Smooth muscle cell (in vitro differentiated cells): ENCODE measurements around the gene DBX1. TPM values are rescaled to one million over a fixed set of nuclear protein-coding genes. Genes with fewer than 3 reads are reported as not detected.

Experiments used
- DNase-seq: peaks from one replicate; lab custom pipeline; 2025; ENCODE audit not compliant: unreplicated experiment; lab: John Stamatoyannopoulos, UW
- H2AFZ ChIP-seq: fragments of 200-600 bp; sonication (generic); 2 replicates; pipeline ENCODE4 v1.6.0; 2016; ENCODE audit warnings: antibody characterized with exemption, low read depth, mild to moderate bottlenecking
- H3F3A ChIP-seq: fragments of 200-600 bp; sonication (generic); 2 replicates; pipeline ENCODE4 v1.6.0; 2017; ENCODE audit warnings: antibody characterized with exemption, low read depth
- H3K27ac ChIP-seq: fragments of 200-600 bp; sonication (generic); 2 replicates; pipeline ENCODE4 v1.5.1; 2016; ENCODE audit warnings: low read depth, mild to moderate bottlenecking
- H3K27me3 ChIP-seq: fragments of 200-600 bp; sonication (generic); 2 replicates; pipeline ENCODE4 v1.6.1; 2016; ENCODE audit warnings: low read depth, mild to moderate bottlenecking
- H3K36me3 ChIP-seq: fragments of 200-600 bp; sonication (generic); 2 replicates; pipeline ENCODE4 v1.5.1; 2016; ENCODE audit warnings: low read depth
- H3K4me1 ChIP-seq: fragments of 200-600 bp; sonication (generic); 2 replicates; pipeline ENCODE4 v1.5.1; 2016; ENCODE audit warnings: low read depth
- H3K4me2 ChIP-seq: fragments of 200-600 bp; sonication (generic); 2 replicates; pipeline ENCODE4 v1.6.0; 2016; ENCODE audit warnings: mild to moderate bottlenecking
- H3K4me3 ChIP-seq: fragments of 200-600 bp; sonication (generic); 2 replicates; pipeline ENCODE4 v1.5.1; 2016; ENCODE audit warnings: mild to moderate bottlenecking
- H3K79me2 ChIP-seq: fragments of 200-600 bp; sonication (generic); 2 replicates; pipeline ENCODE4 v1.6.0; 2016; ENCODE audit warnings: low read depth, mild to moderate bottlenecking
- H3K9ac ChIP-seq: fragments of 200-600 bp; sonication (generic); 2 replicates; pipeline ENCODE4 v1.6.0; 2016; ENCODE audit warnings: low read depth
- H3K9me3 ChIP-seq: fragments of 200-600 bp; sonication (generic); replicated peaks from 2 replicates; pipeline ENCODE4 v1.5.1; 2016; ENCODE audit warnings: low read depth
- H4K20me1 ChIP-seq: fragments of 200-600 bp; sonication (generic); 2 replicates; pipeline ENCODE4 v1.6.0; 2016; ENCODE audit warnings: low read depth
- WGBS: methylation state at CpG from one replicate; pipeline ENCODE4 v1.1.7; 2016; ENCODE audit warnings: low lambda C conversion rate; 5-methylcytosine and 5-hydroxymethylcytosine counted together
- polyA plus RNA-seq: library from polyadenylated mRNA; unstranded; fragments of >200 nt; fragmentation: Nextera tagmentation; extraction: Ambion mirVana; gene quantifications from 2 replicates; pipeline ENCODE4 v1.2.1, GENCODE V29; 2016
- total RNA-seq: library from RNA; depleted of rRNA; stranded (reverse); fragments of >200 nt; gene quantifications from 2 replicates; pipeline ENCODE4 v1.2.3, GENCODE V29; 2014
- TF ChIP-seq, protein P1 (sequence below): fragments of 200-600 bp; sonication (generic); IDR thresholded peaks from 2 replicates; pipeline ENCODE4 v1.5.1; 2017; ENCODE audit warnings: borderline replicate concordance, mild to moderate bottlenecking, antibody characterized with exemption; ENCODE audit not compliant: insufficient read depth, poor library complexity, severe bottlenecking

DBX1 gene
- total and polyA plus RNA-seq, 2 experiments from 2014 or later, result not detected

DNA sequence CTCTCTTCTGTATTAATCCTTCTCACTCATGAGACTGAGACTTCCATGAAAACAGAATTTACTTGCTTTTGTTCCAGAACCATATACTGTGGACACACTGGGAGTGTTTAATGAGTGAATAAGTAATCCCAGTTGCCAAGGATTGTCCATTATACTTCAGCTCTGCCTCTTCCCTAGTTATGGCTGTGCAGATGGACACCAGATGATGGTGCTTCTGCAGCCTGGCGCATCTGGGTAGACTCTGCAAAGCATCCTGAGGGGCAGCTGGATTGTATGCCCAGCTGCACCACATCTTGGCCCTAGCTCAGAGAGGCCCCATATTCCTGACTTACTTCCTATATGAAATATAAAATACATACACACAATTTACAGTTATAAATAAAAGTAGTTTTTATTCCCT, 43.5 kb downstream of the DBX1 start:
- H4K20me1 ChIP-seq, result no peaks in the 10 kb centered on the region
- H3K36me3 ChIP-seq, result no peaks in the 10 kb centered on the region
- no peak overlapping the region for H3K27ac ChIP-seq
- H3K4me3 ChIP-seq, result no peak overlapping the region
- 0% methylated on average over 1 of the region's 1 CpG for WGBS
- no peak overlapping the region for H3K4me2 ChIP-seq
- TF ChIP-seq, protein P1, sequence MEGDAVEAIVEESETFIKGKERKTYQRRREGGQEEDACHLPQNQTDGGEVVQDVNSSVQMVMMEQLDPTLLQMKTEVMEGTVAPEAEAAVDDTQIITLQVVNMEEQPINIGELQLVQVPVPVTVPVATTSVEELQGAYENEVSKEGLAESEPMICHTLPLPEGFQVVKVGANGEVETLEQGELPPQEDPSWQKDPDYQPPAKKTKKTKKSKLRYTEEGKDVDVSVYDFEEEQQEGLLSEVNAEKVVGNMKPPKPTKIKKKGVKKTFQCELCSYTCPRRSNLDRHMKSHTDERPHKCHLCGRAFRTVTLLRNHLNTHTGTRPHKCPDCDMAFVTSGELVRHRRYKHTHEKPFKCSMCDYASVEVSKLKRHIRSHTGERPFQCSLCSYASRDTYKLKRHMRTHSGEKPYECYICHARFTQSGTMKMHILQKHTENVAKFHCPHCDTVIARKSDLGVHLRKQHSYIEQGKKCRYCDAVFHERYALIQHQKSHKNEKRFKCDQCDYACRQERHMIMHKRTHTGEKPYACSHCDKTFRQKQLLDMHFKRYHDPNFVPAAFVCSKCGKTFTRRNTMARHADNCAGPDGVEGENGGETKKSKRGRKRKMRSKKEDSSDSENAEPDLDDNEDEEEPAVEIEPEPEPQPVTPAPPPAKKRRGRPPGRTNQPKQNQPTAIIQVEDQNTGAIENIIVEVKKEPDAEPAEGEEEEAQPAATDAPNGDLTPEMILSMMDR, result no peak
- H3K27me3 ChIP-seq, result no peaks in the 10 kb centered on the region
- no peak for DNase-seq
- H3K79me2 ChIP-seq, result peaks cover 7% of the 10 kb centered on the region
- peaks cover 2% of the 10 kb centered on the region for H3K4me1 ChIP-seq
- no peak overlapping the region for H2AFZ ChIP-seq
- H3F3A ChIP-seq, result peaks cover 3% of the 10 kb centered on the region
- H3K9ac ChIP-seq, result no peak overlapping the region
- no peaks in the 10 kb centered on the region for H3K9me3 ChIP-seq

DNA sequence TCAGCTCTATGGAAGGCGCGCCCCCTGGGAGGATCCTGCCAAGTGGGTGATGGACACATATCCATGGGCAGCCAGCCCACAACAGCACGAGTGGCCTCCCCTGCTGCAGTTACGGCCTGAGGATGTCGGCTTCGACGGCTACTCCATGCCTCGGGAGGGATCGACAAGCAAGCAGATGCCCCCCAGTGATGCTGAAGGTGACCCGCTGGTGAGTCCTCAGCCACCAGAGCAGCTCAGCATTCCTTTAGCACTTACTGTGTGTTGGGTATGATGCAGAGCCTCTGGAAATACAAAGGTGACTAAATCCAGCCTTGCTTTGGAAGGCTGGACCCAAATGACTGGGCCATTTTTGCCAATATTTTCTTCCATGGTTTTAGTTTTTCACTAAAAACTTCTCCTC, 45.7 kb downstream of the DBX1 start:
- Histone ChIP-seq H3F3A (peaks cover 20% of the 10 kb centered on the region), H3K27ac (no peak overlapping the region), H3K9ac (no peak overlapping the region), H3K9me3 (no peaks in the 10 kb centered on the region), H3K79me2 (peaks cover 7% of the 10 kb centered on the region), H3K4me2 (no peak overlapping the region), H3K27me3 (no peaks in the 10 kb centered on the region), H3K36me3 (no peaks in the 10 kb centered on the region), H3K4me1 (peaks cover 6% of the 10 kb centered on the region), H3K4me3 (no peak overlapping the region), H2AFZ (no peak overlapping the region), H4K20me1 (no peaks in the 10 kb centered on the region)
- DNase-seq, result no peak
- TF ChIP-seq, protein P1, result no peak
- over 99% methylated on average over 10 of the region's 10 CpGs for WGBS

DNA sequence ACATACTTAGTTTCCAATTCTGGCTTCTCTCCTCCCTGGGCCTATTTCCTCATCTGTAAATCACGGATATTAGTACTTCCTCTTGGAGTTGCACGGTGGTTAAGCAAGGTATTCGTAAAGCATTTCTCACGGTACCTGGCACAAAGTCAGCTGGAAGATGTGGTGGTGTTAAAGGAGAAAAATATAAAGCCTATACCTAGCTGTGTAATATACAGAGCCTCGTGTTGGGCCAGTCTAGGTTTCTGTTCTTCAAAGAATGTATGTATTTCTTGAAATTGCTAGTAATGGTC, 47.2 kb downstream of the DBX1 start:
- peaks cover 6% of the 10 kb centered on the region for H3K4me1 ChIP-seq
- WGBS, result 92% methylated on average over 5 of the region's 5 CpGs
- H4K20me1 ChIP-seq, result no peaks in the 10 kb centered on the region
- peak overlapping the region; percentile 98 for H3K27ac ChIP-seq
- no peak overlapping the region for H3K4me3 ChIP-seq
- no peaks in the 10 kb centered on the region for H3K9me3 ChIP-seq
- H3K36me3 ChIP-seq, result peaks cover 5% of the 10 kb centered on the region
- H3K79me2 ChIP-seq, result peaks cover 7% of the 10 kb centered on the region
- H3K27me3 ChIP-seq, result no peaks in the 10 kb centered on the region
- H2AFZ ChIP-seq, result no peak overlapping the region
- H3F3A ChIP-seq, result peaks cover 33% of the 10 kb centered on the region
- no peak overlapping the region for H3K4me2 ChIP-seq
- peak overlapping the region; percentile 77 for H3K9ac ChIP-seq
- DNase-seq, result no peak
- TF ChIP-seq, protein P1, result no peak

DNA sequence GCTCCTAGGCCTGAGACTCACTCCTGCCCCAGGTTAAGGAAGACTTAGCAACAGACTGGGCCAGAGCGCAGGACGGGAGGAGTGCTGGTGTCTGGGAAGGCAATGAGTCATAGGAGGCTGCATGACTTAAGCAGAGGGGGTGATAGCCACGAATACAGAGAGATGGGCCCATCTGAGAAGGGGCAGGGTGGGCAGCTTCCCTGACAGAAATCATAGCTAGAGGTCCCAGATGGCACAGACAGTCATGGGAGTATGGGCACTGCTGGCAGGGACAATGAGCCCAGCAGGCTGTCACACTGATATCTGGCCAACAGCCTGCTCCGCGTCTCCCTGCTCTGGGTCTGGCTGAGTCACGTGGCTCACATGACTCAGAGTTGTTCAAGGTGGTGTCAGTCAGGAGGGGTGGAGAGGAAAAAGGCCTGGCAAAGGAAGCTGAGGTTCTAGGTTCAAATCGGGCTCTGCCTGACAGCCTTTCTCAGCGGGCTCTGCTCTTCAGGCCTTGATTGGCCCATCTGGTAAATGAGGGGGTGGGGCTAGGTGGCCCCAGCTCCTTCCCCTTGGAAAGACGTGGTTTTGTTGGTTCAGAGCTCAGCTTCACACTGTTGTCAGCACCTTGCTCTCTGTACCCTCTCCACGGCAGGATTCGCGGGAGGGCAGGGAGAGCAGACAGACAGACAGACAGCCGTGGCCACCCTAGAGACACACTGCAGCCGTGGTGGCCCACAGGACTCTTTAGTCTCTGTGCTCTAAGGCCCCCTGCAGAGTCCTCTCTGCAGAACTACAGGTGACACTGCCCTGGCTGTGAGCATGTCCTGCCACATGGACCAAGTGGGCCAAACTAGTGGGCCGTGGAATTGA, 47.8 kb downstream of the DBX1 start:
- peak overlapping the region; percentile 67 for H3K4me2 ChIP-seq
- peak overlapping the region; percentile 77 for H3K9ac ChIP-seq
- peaks cover 37% of the 10 kb centered on the region for H3F3A ChIP-seq
- H3K27me3 ChIP-seq, result no peaks in the 10 kb centered on the region
- no peaks in the 10 kb centered on the region for H3K9me3 ChIP-seq
- TF ChIP-seq, protein P1, result no peak
- 38% methylated on average over 15 of the region's 15 CpGs for WGBS
- H2AFZ ChIP-seq, result peak overlapping the region; percentile 52
- H4K20me1 ChIP-seq, result no peaks in the 10 kb centered on the region
- peak overlapping the region; percentile 98 for H3K27ac ChIP-seq
- H3K4me3 ChIP-seq, result peak overlapping the region; percentile 12
- peaks cover 7% of the 10 kb centered on the region for H3K79me2 ChIP-seq
- H3K4me1 ChIP-seq, result peaks cover 6% of the 10 kb centered on the region
- DNase-seq, result peak; percentile 56
- peaks cover 5% of the 10 kb centered on the region for H3K36me3 ChIP-seq
